ENCODE results near the gene RAD23B. TPM values are rescaled to one million over a fixed set of nuclear protein-coding genes. Genes with fewer than 3 reads are reported as not detected.

Gene RAD23B
- total RNA-seq, 1 donor from 2014 or later, result 113 TPM

- DNase-seq (ENCODE audit: low spot score), result no peak
Measured at GRCh38 chr9:107334103-107334776, 51.2 kb downstream of the RAD23B start.

- DNase-seq (ENCODE audit: low spot score), result no peak
Measured at GRCh38 chr9:107335331-107335730, 52.3 kb downstream of the RAD23B start.

- no peak for DNase-seq (ENCODE audit: low spot score)
Measured at GRCh38 chr9:107336718-107337360, 53.8 kb downstream of the RAD23B start.

GRCh38 chr9:107337676-107338590, 54.9 kb downstream of the RAD23B start:
- DNase-seq (ENCODE audit: low spot score), result no peak

- DNase-seq (ENCODE audit: low spot score), result no peak
Measured at GRCh38 chr9:107338911-107339659, 56.0 kb downstream of the RAD23B start.

GRCh38 chr9:107340920-107341632, 58.0 kb downstream of the RAD23B start:
- peak; percentile 51 for DNase-seq (ENCODE audit: low spot score)

- DNase-seq (ENCODE audit: low spot score), result no peak
Measured at GRCh38 chr9:107342476-107343161, 59.5 kb downstream of the RAD23B start.

GRCh38 chr9:107345327-107345726, 62.2 kb downstream of the RAD23B start:
- no peak for DNase-seq (ENCODE audit: low spot score)

GRCh38 chr9:107348836-107349235, 65.8 kb downstream of the RAD23B start:
- no peak for DNase-seq (ENCODE audit: low spot score)

GRCh38 chr9:107350443-107350842, 67.4 kb downstream of the RAD23B start:
- DNase-seq (ENCODE audit: low spot score), result no peak

GRCh38 chr9:107351382-107352045, 68.4 kb downstream of the RAD23B start:
- no peak for DNase-seq (ENCODE audit: low spot score)

- no peak for DNase-seq (ENCODE audit: low spot score)
Measured at GRCh38 chr9:107355394-107355793, 72.3 kb downstream of the RAD23B start.

- no peak for DNase-seq (ENCODE audit: low spot score)
Measured at GRCh38 chr9:107358986-107359385, 75.9 kb downstream of the RAD23B start.

- DNase-seq (ENCODE audit: low spot score), result no peak
Measured at GRCh38 chr9:107360098-107360497, 77.0 kb downstream of the RAD23B start.

- DNase-seq (ENCODE audit: low spot score), result no peak
Measured at GRCh38 chr9:107361816-107362215, 78.7 kb downstream of the RAD23B start.

GRCh38 chr9:107363516-107364152, 80.6 kb downstream of the RAD23B start:
- DNase-seq (ENCODE audit: low spot score), result peak; percentile 19

GRCh38 chr9:107367727-107368502, 84.8 kb downstream of the RAD23B start:
- no peak for DNase-seq (ENCODE audit: low spot score)

GRCh38 chr9:107368696-107369095, 85.6 kb downstream of the RAD23B start:
- DNase-seq (ENCODE audit: low spot score), result no peak

Data from umbilical cord (tissue), 2 donors.